MCF 10A (cell line): Measurements from ENCODE around the gene SHKBP1. TPM values are rescaled to one million over a fixed set of nuclear protein-coding genes. Genes with fewer than 3 reads are reported as not detected.

Experiments used
- BruUV-seq: library from RNA; stranded (reverse); fragments of 400-500 nt; replicated peaks from 2 replicates; lab custom pipeline; 2021; lab: Mats Ljungman, UMichigan
- CTCF ChIA-PET: fragments of 300-600 bp; sonication (Branson Sonifier 250); formaldehyde crosslinking; extraction: SDS; loops from one replicate; lab custom pipeline; 2021; ENCODE audit warnings: antibody characterized with exemption, inconsistent platforms; lab: Yijun Ruan, JAX
- POLR2A ChIA-PET: fragments of 300-600, 350-650 bp; sonication (Branson Sonifier 250); formaldehyde crosslinking; extraction: SDS; loops from one replicate; lab custom pipeline; 2020; ENCODE audit warnings: antibody characterized with exemption, inconsistent platforms; lab: Yijun Ruan, JAX
- DNase-seq: peaks from one replicate; pipeline ENCODE4 v3.0.0-alpha.2; 2018; ENCODE audit not compliant: unreplicated experiment
- H3K27ac Mint-ChIP-seq: one replicate; pipeline ENCODE4 v1.8.0; 2022; ENCODE audit warnings: mild to moderate bottlenecking, low read depth, mixed read lengths; ENCODE audit not compliant: unreplicated experiment
- H3K27me3 Mint-ChIP-seq: one replicate; pipeline ENCODE4 v1.8.0; 2022; ENCODE audit warnings: mixed read lengths; ENCODE audit not compliant: insufficient read depth, unreplicated experiment
- H3K36me3 Mint-ChIP-seq: one replicate; pipeline ENCODE4 v1.8.0; 2022; ENCODE audit warnings: mild to moderate bottlenecking, moderate library complexity, mixed read lengths; ENCODE audit not compliant: insufficient read depth, unreplicated experiment
- H3K4me1 Mint-ChIP-seq: one replicate; pipeline ENCODE4 v1.8.0; 2022; ENCODE audit warnings: mixed read lengths; ENCODE audit not compliant: insufficient read depth, unreplicated experiment
- H3K4me3 Mint-ChIP-seq: one replicate; pipeline ENCODE4 v1.8.0; 2022; ENCODE audit warnings: mild to moderate bottlenecking, moderate library complexity, mixed read lengths; ENCODE audit not compliant: unreplicated experiment
- H3K9me3 Mint-ChIP-seq: one replicate; pipeline ENCODE4 v1.8.0; 2022; ENCODE audit warnings: mixed read lengths; ENCODE audit not compliant: unreplicated experiment
- intact Hi-C: fragments of 100-400 bp; cut with micrococcal nuclease; formaldehyde crosslinking; loops from 2 replicates; pipeline ENCODE4 v1.14.1; 2022
- total RNA-seq: library from RNA; stranded (reverse); gene quantifications from 2 replicates; pipeline ENCODE4 v1.2.3, GENCODE V29; 2022
- TF ChIP-seq, protein P1 (sequence below): fragments of 200-600 bp; IDR thresholded peaks from one replicate; pipeline ENCODE4 v1.8.0; 2022; ENCODE audit warnings: antibody characterized with exemption, mild to moderate bottlenecking; ENCODE audit not compliant: unreplicated experiment

Gene SHKBP1
- total RNA-seq, 1 experiment from 2014 or later: 41.5 TPM

DNA sequence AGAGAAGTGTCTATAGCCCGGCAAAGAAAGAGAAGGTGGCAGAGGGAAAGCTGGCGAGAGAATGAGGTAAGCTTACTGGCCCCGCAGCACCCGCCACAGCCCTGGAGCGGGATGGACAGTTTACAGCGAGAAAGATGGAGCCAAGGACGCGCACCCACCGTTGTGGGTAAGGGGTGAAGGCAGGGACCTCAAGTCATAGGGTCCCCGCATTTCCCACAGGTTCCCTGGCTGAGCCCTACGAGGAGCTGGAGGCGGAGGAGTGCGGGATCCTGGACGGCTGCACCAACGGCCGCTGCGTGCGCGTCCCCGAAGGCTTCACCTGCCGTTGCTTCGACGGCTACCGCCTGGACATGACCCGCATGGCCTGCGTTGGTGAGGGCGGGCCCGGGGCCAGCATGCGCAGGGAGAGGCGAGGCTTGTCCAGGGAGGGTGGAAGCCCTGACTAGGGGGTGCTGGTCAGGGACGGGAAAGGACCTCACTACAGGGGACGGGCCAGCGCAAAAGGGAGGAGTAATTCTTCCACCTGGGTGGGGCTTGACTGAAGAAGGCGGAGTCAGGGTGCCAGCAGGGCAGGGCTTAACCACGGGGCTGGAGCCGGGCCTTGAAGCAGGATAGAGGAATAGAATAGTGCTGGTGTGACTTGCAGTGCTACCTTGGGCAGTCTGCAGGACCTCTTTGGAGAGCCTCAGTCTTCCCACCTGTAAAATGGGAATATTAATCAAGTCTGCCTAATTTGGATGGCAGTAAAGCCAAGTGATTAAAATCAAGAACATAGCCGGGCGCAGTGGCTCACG, 51.0 kb downstream of the SHKBP1 start:
- Mint-ChIP-seq H3K4me3 (no peak overlapping the region), H3K27me3 (no peaks in the 10 kb centered on the region), H3K9me3 (no peaks in the 10 kb centered on the region), H3K4me1 (no peaks in the 10 kb centered on the region), H3K27ac (no peak overlapping the region), H3K36me3 (peaks cover 12% of the 10 kb centered on the region)
- ChIA-PET CTCF (interaction anchor here (1.9 kb wide), 1 partner anchor 7 kb away, joined by 8 read pairs; no protein-coding TSS in a partner anchor), POLR2A (no interaction called here)
- TF ChIP-seq, protein P1, sequence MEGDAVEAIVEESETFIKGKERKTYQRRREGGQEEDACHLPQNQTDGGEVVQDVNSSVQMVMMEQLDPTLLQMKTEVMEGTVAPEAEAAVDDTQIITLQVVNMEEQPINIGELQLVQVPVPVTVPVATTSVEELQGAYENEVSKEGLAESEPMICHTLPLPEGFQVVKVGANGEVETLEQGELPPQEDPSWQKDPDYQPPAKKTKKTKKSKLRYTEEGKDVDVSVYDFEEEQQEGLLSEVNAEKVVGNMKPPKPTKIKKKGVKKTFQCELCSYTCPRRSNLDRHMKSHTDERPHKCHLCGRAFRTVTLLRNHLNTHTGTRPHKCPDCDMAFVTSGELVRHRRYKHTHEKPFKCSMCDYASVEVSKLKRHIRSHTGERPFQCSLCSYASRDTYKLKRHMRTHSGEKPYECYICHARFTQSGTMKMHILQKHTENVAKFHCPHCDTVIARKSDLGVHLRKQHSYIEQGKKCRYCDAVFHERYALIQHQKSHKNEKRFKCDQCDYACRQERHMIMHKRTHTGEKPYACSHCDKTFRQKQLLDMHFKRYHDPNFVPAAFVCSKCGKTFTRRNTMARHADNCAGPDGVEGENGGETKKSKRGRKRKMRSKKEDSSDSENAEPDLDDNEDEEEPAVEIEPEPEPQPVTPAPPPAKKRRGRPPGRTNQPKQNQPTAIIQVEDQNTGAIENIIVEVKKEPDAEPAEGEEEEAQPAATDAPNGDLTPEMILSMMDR: no peak
- no peak for DNase-seq
- BruUV-seq: no TSS peak
- intact Hi-C loops: no loop called here

DNA sequence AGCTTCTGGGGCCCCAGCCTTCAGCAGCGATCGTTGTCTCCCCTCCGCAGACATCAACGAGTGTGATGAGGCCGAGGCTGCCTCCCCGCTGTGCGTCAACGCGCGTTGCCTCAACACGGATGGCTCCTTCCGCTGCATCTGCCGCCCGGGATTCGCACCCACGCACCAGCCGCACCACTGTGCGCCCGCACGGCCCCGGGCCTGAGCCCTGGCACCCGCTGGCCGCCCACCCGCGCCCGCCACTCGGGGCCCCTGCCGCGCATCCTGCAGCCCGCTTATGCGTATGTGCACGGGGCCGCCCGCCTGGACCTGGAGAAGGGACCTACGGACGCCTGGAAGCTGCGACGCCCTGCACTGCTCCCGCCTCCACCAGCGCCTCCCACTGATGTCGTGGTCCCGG, 52.7 kb downstream of the SHKBP1 start:
- ChIA-PET POLR2A (no interaction called here), CTCF (interaction anchor here (0.5 kb wide), 1 partner anchor 837 kb away, joined by 4 read pairs; no protein-coding TSS in a partner anchor)
- TF ChIP-seq, protein P1: no peak
- peaks cover 3% of the 10 kb centered on the region for H3K4me1 Mint-ChIP-seq
- H3K27ac Mint-ChIP-seq: no peak overlapping the region
- no TSS peak for BruUV-seq
- no peaks in the 10 kb centered on the region for H3K9me3 Mint-ChIP-seq
- no peak for DNase-seq
- H3K36me3 Mint-ChIP-seq: peaks cover 12% of the 10 kb centered on the region
- intact Hi-C loops: no loop called here
- no peak overlapping the region for H3K4me3 Mint-ChIP-seq
- H3K27me3 Mint-ChIP-seq: no peaks in the 10 kb centered on the region

DNA sequence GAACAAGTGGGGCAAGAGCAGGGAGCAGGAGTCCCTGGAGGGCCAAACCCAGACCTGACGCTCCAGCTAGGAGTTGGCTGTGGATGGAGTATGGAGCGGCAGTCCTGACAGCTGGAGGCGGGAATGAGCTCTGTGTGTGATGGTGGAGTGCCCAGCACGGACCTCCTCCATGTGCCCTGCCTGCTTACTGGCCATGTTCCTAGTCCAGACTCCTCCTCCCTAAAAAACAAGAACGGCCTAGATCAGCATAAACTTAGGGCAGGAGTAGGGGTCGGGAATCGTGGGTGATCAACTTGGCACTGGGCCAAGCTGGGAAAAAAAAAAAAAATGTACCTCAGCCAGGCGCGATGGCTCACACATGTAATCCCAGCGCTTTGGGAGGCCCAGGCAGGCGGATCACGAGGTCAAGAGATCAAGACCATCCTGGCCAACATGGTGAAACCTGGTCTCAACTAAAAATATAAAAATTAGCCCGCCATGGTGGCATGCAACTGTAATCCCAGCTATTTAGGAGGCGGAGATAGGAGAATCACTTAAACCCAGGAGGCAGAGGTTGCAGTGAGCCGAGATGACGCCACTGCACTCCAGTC, 54.0 kb downstream of the SHKBP1 start:
- H3K27me3 Mint-ChIP-seq: no peaks in the 10 kb centered on the region
- H3K36me3 Mint-ChIP-seq: peaks cover 6% of the 10 kb centered on the region
- no peak for DNase-seq
- H3K4me3 Mint-ChIP-seq: no peak overlapping the region
- peaks cover 6% of the 10 kb centered on the region for H3K4me1 Mint-ChIP-seq
- no TSS peak for BruUV-seq
- H3K27ac Mint-ChIP-seq: no peak overlapping the region
- ChIA-PET CTCF (interaction anchor here (0.6 to 1.4 kb wide), 4 partner anchors 9 to 490 kb away, joined by 3 to 5 read pairs (median 4); no protein-coding TSS in a partner anchor), POLR2A (interaction anchor here (0.7 to 1.5 kb wide), 2 partner anchors 21 to 188 kb away, joined by 4 to 8 read pairs; no protein-coding TSS in a partner anchor)
- TF ChIP-seq, protein P1: no peak
- intact Hi-C loops: loop anchor here (10.0 kb wide), 2 partner anchors 326 to 486 kb away; no protein-coding TSS in a partner anchor
- H3K9me3 Mint-ChIP-seq: no peaks in the 10 kb centered on the region
